ENCODE results near the gene NDUFA9.

DNA sequence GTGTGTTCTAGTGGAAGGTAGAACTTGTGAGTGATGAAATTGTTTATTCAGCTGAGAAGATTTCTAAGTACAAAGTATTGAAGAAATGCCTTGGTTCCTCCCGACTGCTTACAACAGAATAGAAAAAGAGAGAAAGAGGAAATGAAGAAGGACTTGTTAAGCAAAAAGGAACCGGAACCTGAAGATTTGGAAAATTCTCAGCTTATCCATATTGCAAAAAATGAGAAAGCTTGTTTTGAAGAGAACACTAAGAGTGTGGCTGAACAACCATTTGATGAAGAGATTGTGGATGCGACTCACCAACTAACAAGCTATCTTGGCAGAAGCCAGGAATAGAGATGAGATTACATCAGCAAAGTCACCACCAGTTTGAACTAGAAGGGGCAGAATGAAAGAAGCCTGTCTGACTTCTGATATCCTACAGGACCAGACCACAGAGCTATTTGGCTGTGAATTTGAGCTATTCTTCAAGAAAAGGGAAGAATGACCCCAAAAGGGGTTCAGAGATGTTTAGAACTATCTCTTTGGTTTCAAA is 15.1 kb downstream of the NDUFA9 start:
- no peak for TF ChIP-seq POLR2A (IDR thresholded peaks at IDR 0.05)
- TF ChIP-seq, protein P1, sequence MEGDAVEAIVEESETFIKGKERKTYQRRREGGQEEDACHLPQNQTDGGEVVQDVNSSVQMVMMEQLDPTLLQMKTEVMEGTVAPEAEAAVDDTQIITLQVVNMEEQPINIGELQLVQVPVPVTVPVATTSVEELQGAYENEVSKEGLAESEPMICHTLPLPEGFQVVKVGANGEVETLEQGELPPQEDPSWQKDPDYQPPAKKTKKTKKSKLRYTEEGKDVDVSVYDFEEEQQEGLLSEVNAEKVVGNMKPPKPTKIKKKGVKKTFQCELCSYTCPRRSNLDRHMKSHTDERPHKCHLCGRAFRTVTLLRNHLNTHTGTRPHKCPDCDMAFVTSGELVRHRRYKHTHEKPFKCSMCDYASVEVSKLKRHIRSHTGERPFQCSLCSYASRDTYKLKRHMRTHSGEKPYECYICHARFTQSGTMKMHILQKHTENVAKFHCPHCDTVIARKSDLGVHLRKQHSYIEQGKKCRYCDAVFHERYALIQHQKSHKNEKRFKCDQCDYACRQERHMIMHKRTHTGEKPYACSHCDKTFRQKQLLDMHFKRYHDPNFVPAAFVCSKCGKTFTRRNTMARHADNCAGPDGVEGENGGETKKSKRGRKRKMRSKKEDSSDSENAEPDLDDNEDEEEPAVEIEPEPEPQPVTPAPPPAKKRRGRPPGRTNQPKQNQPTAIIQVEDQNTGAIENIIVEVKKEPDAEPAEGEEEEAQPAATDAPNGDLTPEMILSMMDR (IDR thresholded peaks at IDR 0.05), result no peak

All from thyroid gland (tissue), 4 donors.